Common myeloid progenitor, CD34-positive (primary cell): ENCODE measurements around the gene RPL28.

ENCODE experiments used
- CTCF ChIA-PET: fragments of 350-600 bp; sonication (Branson Sonifier 250); formaldehyde crosslinking; loops from one replicate; lab custom pipeline; 2021; ENCODE audit warnings: antibody characterized with exemption; lab: Charles Lee
- POLR2A ChIA-PET: fragments of 350-600 bp; sonication (Branson Sonifier 250); formaldehyde crosslinking; loops from one replicate; lab custom pipeline; 2021; ENCODE audit warnings: antibody characterized with exemption; lab: Charles Lee
- DNase-seq, 3 donors: peaks; one replicate each; pipeline versions ENCODE4 v3.0.0 to v3.0.0-alpha.2; 2013
- H3K27ac ChIP-seq, 2 experiments: 1 replicate in 1 of 2; 2 replicates in 1 of 2; pipeline ENCODE4 v1.7.0; 2013; ENCODE audit warnings: inconsistent platforms in 2 of 2, low read length in 2 of 2, mild to moderate bottlenecking in 2 of 2, low read depth in 1 of 2, moderate library complexity in 1 of 2; ENCODE audit not compliant: severe bottlenecking in 2 of 2, insufficient read depth in 1 of 2, poor library complexity in 1 of 2
- H3K27me3 ChIP-seq, 5 experiments: replicated peaks in 2 of 5; 1 replicate in 3 of 5; 2 replicates in 2 of 5; pipeline versions ENCODE4 v1.6.1 to v1.7.0; 2013; ENCODE audit warnings: low read length in 4 of 5, mild to moderate bottlenecking in 2 of 5, moderate library complexity in 2 of 5, inconsistent platforms in 1 of 5; ENCODE audit not compliant: insufficient read depth in 5 of 5, control insufficient read depth in 4 of 5
- H3K36me3 ChIP-seq, 4 experiments: 1 replicate in 2 of 4; 2 replicates in 2 of 4; pipeline versions ENCODE4 v1.6.1 to v1.7.0; 2013; ENCODE audit warnings: low read length in 3 of 4, control low read depth in 1 of 4, mild to moderate bottlenecking in 1 of 4; ENCODE audit not compliant: control insufficient read depth in 4 of 4, insufficient read depth in 4 of 4
- H3K4me1 ChIP-seq, 4 experiments: 1 replicate in 3 of 4; 2 replicates in 1 of 4; pipeline versions ENCODE4 v1.6.1 to v1.7.1; 2013; ENCODE audit warnings: low read length in 3 of 4, mild to moderate bottlenecking in 3 of 4, control low read depth in 1 of 4, inconsistent platforms in 1 of 4, moderate library complexity in 1 of 4; ENCODE audit not compliant: control insufficient read depth in 4 of 4, insufficient read depth in 4 of 4; ENCODE audit errors: control extremely low read depth in 1 of 4
- H3K4me3 ChIP-seq, 7 experiments: 1 replicate in 4 of 7; 2 replicates in 3 of 7; pipeline versions ENCODE4 v1.5.1 to v1.7.0; 2013; ENCODE audit warnings: mild to moderate bottlenecking in 7 of 7, low read length in 6 of 7, moderate library complexity in 6 of 7, inconsistent platforms in 2 of 7, low read depth in 2 of 7, control low read depth in 1 of 7; ENCODE audit not compliant: insufficient read depth in 4 of 7, control insufficient read depth in 1 of 7; ENCODE audit errors: extremely low read depth in 1 of 7
- H3K9me3 ChIP-seq, 5 experiments: 1 replicate in 4 of 5; 2 replicates in 1 of 5; pipeline versions ENCODE4 v1.6.1 to v1.7.1; 2013; ENCODE audit warnings: low read length in 4 of 5, mild to moderate bottlenecking in 2 of 5, inconsistent platforms in 1 of 5, low read depth in 1 of 5, moderate library complexity in 1 of 5; ENCODE audit not compliant: control insufficient read depth in 4 of 5, insufficient read depth in 2 of 5; ENCODE audit errors: control extremely low read depth in 1 of 5
- WGBS: methylation state at CpG from one replicate; pipeline ENCODE4 v1.1.5; 2013; ENCODE audit not compliant: insufficient coverage; 5-methylcytosine and 5-hydroxymethylcytosine counted together

The RPL28 gene

GRCh38 chr19:55347442-55348009 is 38.2 kb upstream of the RPL28 start:
- peaks cover 0 to 18% (median 8%) of the 10 kb centered on the region in 5 experiments for H3K27me3 ChIP-seq
- POLR2A ChIA-PET = interaction anchor here (0.6 to 0.7 kb wide), 2 partner anchors 8 to 129 kb away, joined by 3 read pairs; no protein-coding TSS in a partner anchor
- no peak overlapping the region for H3K4me3 ChIP-seq
- WGBS = 90% methylated on average over 2 of the region's 10 CpGs
- CTCF ChIA-PET = interaction anchor here (0.6 to 1.9 kb wide), 3 partner anchors 11 to 46 kb away, joined by 3 to 6 read pairs (median 6); no protein-coding TSS in a partner anchor
- H3K4me1 ChIP-seq = peaks cover 0 to 2% (median 0%) of the 10 kb centered on the region in 4 experiments
- H3K9me3 ChIP-seq = no peaks in the 10 kb centered on the region
- H3K36me3 ChIP-seq = peaks cover 2 to 35% (median 22%) of the 10 kb centered on the region in 4 experiments
- H3K27ac ChIP-seq = no peak overlapping the region
- no peak for DNase-seq

GRCh38 chr19:55348317-55349034 is 37.3 kb upstream of the RPL28 start:
- Histone ChIP-seq H3K9me3 (no peaks in the 10 kb centered on the region), H3K4me1 (peaks cover 0 to 7% (median 6%) of the 10 kb centered on the region in 4 experiments), H3K27ac (no peak overlapping the region), H3K27me3 (peaks cover 4 to 28% (median 17%) of the 10 kb centered on the region in 5 experiments), H3K36me3 (peaks cover 0 to 26% (median 17%) of the 10 kb centered on the region in 4 experiments), H3K4me3 (no peak overlapping the region)
- POLR2A ChIA-PET = interaction anchor here (0.6 to 0.7 kb wide), 2 partner anchors 9 to 128 kb away, joined by 3 read pairs; no protein-coding TSS in a partner anchor
- CTCF ChIA-PET = interaction anchor here (0.7 to 1.9 kb wide), 3 partner anchors 20 to 47 kb away, joined by 4 to 6 read pairs (median 6); no protein-coding TSS in a partner anchor
- 93% methylated on average over 20 of the region's 22 CpGs for WGBS
- no peak for DNase-seq

GRCh38 chr19:55350620-55351315 is 35.0 kb upstream of the RPL28 start:
- H3K27me3 ChIP-seq = peaks cover 4 to 45% (median 26%) of the 10 kb centered on the region in 5 experiments
- peaks cover 0 to 20% (median 15%) of the 10 kb centered on the region in 4 experiments for H3K4me1 ChIP-seq
- 71% methylated on average over 10 of the region's 11 CpGs for WGBS
- peaks cover 0 to 15% (median 9%) of the 10 kb centered on the region in 4 experiments for H3K36me3 ChIP-seq
- no peaks in the 10 kb centered on the region for H3K9me3 ChIP-seq
- ChIA-PET CTCF (interaction anchor here (1.5 to 1.9 kb wide), 4 partner anchors 9 to 49 kb away, joined by 4 to 7 read pairs (median 5); partner anchors contain the start of gene KMT5C), POLR2A (no interaction called here)
- H3K4me3 ChIP-seq = no peak overlapping the region
- no peak overlapping the region for H3K27ac ChIP-seq
- no peak for DNase-seq

- Histone ChIP-seq H3K27ac (no peak overlapping the region), H3K9me3 (no peaks in the 10 kb centered on the region), H3K36me3 (peaks cover 0 to 8% (median 4%) of the 10 kb centered on the region in 4 experiments), H3K4me3 (no peak overlapping the region), H3K4me1 (peaks cover 0 to 20% (median 15%) of the 10 kb centered on the region in 4 experiments), H3K27me3 (peaks cover 4 to 57% (median 26%) of the 10 kb centered on the region in 5 experiments)
- ChIA-PET POLR2A (no interaction called here), CTCF (interaction anchor here (0.6 to 1.9 kb wide), 6 partner anchors 8 to 74 kb away, joined by 3 to 7 read pairs (median 3); partner anchors contain the start of gene TMEM238)
- DNase-seq = no peak
- WGBS = 53% methylated on average over 4 of the region's 6 CpGs
These were observed 33.7 kb upstream of the RPL28 start for GRCh38 chr19:55352040-55352439.

- WGBS = 67% methylated on average over 24 of the region's 25 CpGs
- ChIA-PET POLR2A (no interaction called here), CTCF (interaction anchor here (0.6 to 1.9 kb wide), 6 partner anchors 9 to 75 kb away, joined by 3 to 7 read pairs (median 3); partner anchors contain the start of gene TMEM238)
- Histone ChIP-seq H3K27me3 (peaks cover 4 to 62% (median 26%) of the 10 kb centered on the region in 5 experiments), H3K36me3 (peaks cover 0 to 8% (median 4%) of the 10 kb centered on the region in 4 experiments), H3K4me3 (no peak overlapping the region), H3K9me3 (no peaks in the 10 kb centered on the region), H3K4me1 (peaks cover 0 to 20% (median 15%) of the 10 kb centered on the region in 4 experiments), H3K27ac (no peak overlapping the region)
- no peak for DNase-seq
These were observed 33.1 kb upstream of the RPL28 start for GRCh38 chr19:55352549-55353145.

- peak overlapping the region; percentile 10 to 77 (median 58) for H3K4me3 ChIP-seq
- POLR2A ChIA-PET = interaction anchor here (1.0 kb wide), 1 partner anchor 15 kb away, joined by 3 read pairs; no protein-coding TSS in a partner anchor
- WGBS = 3% methylated on average over 18 of the region's 24 CpGs
- DNase-seq = no peak
- H3K27ac ChIP-seq = no peak overlapping the region
- peaks cover 4 to 62% (median 26%) of the 10 kb centered on the region in 5 experiments for H3K27me3 ChIP-seq
- no peaks in the 10 kb centered on the region for H3K9me3 ChIP-seq
- peaks cover 0 to 20% (median 15%) of the 10 kb centered on the region in 4 experiments for H3K4me1 ChIP-seq
- H3K36me3 ChIP-seq = peaks cover 0 to 3% (median 1%) of the 10 kb centered on the region in 4 experiments
- CTCF ChIA-PET = interaction anchor here (1.6 kb wide), 1 partner anchor 30 kb away, joined by 5 read pairs; the partner anchor contains the start of gene TMEM238
These were observed 32.4 kb upstream of the RPL28 start for GRCh38 chr19:55353356-55353802.
